GM23338 (cell line): Measurements from ENCODE around the gene PKD2. TPM values are rescaled to one million over a fixed set of nuclear protein-coding genes. Genes with fewer than 3 reads are reported as not detected.
"Not testable (repeated sequence)": the region's sequence is repeated elsewhere in the genome, so short reads cannot be mapped to it uniquely, and the experiment has no call there.

Experiments used
- ATAC-seq: fragments of 200-7000 bp; cut with Tn5 transposase; 3 replicates; pipeline ENCODE4 v1.9.1; 2020
- DNase-seq: peaks from one replicate; pipeline ENCODE4 v3.0.0-alpha.2; 2015; ENCODE audit warnings: low spot score
- H2AFZ ChIP-seq: fragments of 200-600 bp; sonication (generic); 2 replicates; pipeline ENCODE4 v1.8.0; 2016; ENCODE audit warnings: antibody characterized with exemption, mild to moderate bottlenecking, moderate library complexity
- H3F3A ChIP-seq: fragments of 200-600 bp; sonication (generic); replicated peaks from 2 replicates; pipeline ENCODE4 v1.8.0; 2017; ENCODE audit warnings: antibody characterized with exemption, mixed run types, low read depth
- H3K27ac ChIP-seq: fragments of 200-600 bp; sonication (generic); 2 replicates; pipeline ENCODE4 v1.6.1; 2016; ENCODE audit warnings: low read depth
- H3K27me3 ChIP-seq: fragments of 200-600 bp; sonication (generic); 2 replicates; pipeline ENCODE4 v1.8.0; 2016; ENCODE audit warnings: mild to moderate bottlenecking, mixed run types, moderate library complexity; ENCODE audit not compliant: insufficient read depth
- H3K36me3 ChIP-seq: fragments of 200-600 bp; sonication (generic); 2 replicates; pipeline ENCODE4 v1.8.0; 2016; ENCODE audit warnings: mild to moderate bottlenecking; ENCODE audit not compliant: insufficient read depth
- H3K4me1 ChIP-seq: fragments of 200-600 bp; sonication (generic); 2 replicates; pipeline ENCODE4 v1.8.0; 2016; ENCODE audit warnings: mild to moderate bottlenecking, moderate library complexity; ENCODE audit not compliant: insufficient read depth
- H3K4me2 ChIP-seq: fragments of 200-600 bp; sonication (generic); 2 replicates; pipeline ENCODE4 v1.7.1; 2017; ENCODE audit warnings: mixed run types
- H3K4me3 ChIP-seq: fragments of 200-600 bp; sonication (generic); 2 replicates; pipeline ENCODE4 v1.6.1; 2016; ENCODE audit warnings: mixed run types
- H3K79me2 ChIP-seq: fragments of 200-600 bp; sonication (generic); replicated peaks from 2 replicates; pipeline ENCODE4 v1.8.0; 2017; ENCODE audit warnings: mild to moderate bottlenecking; ENCODE audit not compliant: insufficient read depth
- H3K9me2 ChIP-seq: fragments of 200-600 bp; sonication (generic); 2 replicates; pipeline ENCODE4 v1.8.0; 2017; ENCODE audit not compliant: insufficient read depth
- H4K20me1 ChIP-seq: fragments of 200-600 bp; sonication (generic); replicated peaks from 2 replicates; pipeline ENCODE4 v1.8.0; 2017; ENCODE audit warnings: mild to moderate bottlenecking; ENCODE audit not compliant: insufficient read depth
- H3K27ac Mint-ChIP-seq: 2 replicates; pipeline ENCODE4 v1.8.0; 2020; ENCODE audit warnings: inconsistent platforms, mild to moderate bottlenecking, moderate library complexity, mixed read lengths
- H3K27me3 Mint-ChIP-seq: 3 replicates; pipeline ENCODE4 v1.8.0; 2022; ENCODE audit warnings: low read depth, mild to moderate bottlenecking, moderate library complexity, mixed read lengths, inconsistent platforms; ENCODE audit not compliant: insufficient read depth, poor library complexity
- H3K36me3 Mint-ChIP-seq: 3 replicates; pipeline ENCODE4 v1.8.0; 2021; ENCODE audit warnings: low read depth, mild to moderate bottlenecking, inconsistent platforms, moderate library complexity, mixed read lengths
- H3K4me1 Mint-ChIP-seq: 3 replicates; pipeline ENCODE4 v1.8.0; 2020; ENCODE audit warnings: mild to moderate bottlenecking, inconsistent platforms, mixed read lengths
- H3K4me3 Mint-ChIP-seq: 3 replicates; pipeline ENCODE4 v1.8.0; 2021; ENCODE audit warnings: moderate library complexity, mild to moderate bottlenecking, inconsistent platforms, mixed read lengths
- H3K9me3 Mint-ChIP-seq: 3 replicates; pipeline ENCODE4 v1.8.0; 2020; ENCODE audit warnings: moderate library complexity, mild to moderate bottlenecking, inconsistent platforms, mixed read lengths
- CTCF ChIP-seq, 2 experiments: fragments of 200-600 bp in 1 of 2; sonication (generic) in 1 of 2; conservative IDR thresholded peaks; 2 replicates each; pipeline versions ENCODE4 v1.5.1 to v1.6.1; 2016 to 2017; ENCODE audit warnings: antibody characterized with exemption in 2 of 2, low read depth in 2 of 2, mild to moderate bottlenecking in 2 of 2, moderate library complexity in 1 of 2
- STAT1 ChIP-seq: IDR thresholded peaks from one replicate; pipeline ENCODE4 v1.6.1; 2016; ENCODE audit warnings: antibody characterized with exemption; ENCODE audit not compliant: unreplicated experiment
- ZNF114 ChIP-seq: fragments of 250-450 bp; sonication (Bioruptor Pico); IDR thresholded peaks from 2 replicates; pipeline ENCODE4 v1.5.0; 2020; ENCODE audit warnings: mild to moderate bottlenecking, moderate library complexity
- polyA plus RNA-seq: library from polyadenylated mRNA; unstranded; fragments of >200 nt; fragmentation: Nextera tagmentation; extraction: Ambion mirVana; gene quantifications from 2 replicates; pipeline ENCODE4 v1.2.1, GENCODE V29; 2016
- total RNA-seq: library from RNA; depleted of rRNA; stranded (reverse); fragments of >200 nt; shearing (Covaris generic); gene quantifications from 2 replicates; pipeline ENCODE4 v1.2.3, GENCODE V29; 2014
- TF ChIP-seq, protein P1 (sequence below): fragments of 250-450 bp; sonication (Bioruptor Pico); IDR thresholded peaks from 2 replicates; pipeline ENCODE4 v1.5.0; 2020; ENCODE audit warnings: mild to moderate bottlenecking, moderate library complexity

The PKD2 gene
- total and polyA plus RNA-seq, 2 experiments from 2014 or later: 17.9 to 45.3 TPM

GRCh38 chr4:87999191-87999691 is 8.2 kb upstream of the PKD2 start:
- not testable (repeated sequence) for H3K4me1 ChIP-seq, H3K36me3 Mint-ChIP-seq, H3K4me3 Mint-ChIP-seq, H4K20me1 ChIP-seq, H3K4me1 Mint-ChIP-seq, H3K27ac Mint-ChIP-seq, H2AFZ ChIP-seq, H3K4me3 ChIP-seq, H3K36me3 ChIP-seq, H3K27me3 Mint-ChIP-seq, H3K27ac ChIP-seq, DNase-seq, ATAC-seq, H3K27me3 ChIP-seq, H3K9me2 ChIP-seq, H3F3A ChIP-seq, H3K9me3 Mint-ChIP-seq, H3K79me2 ChIP-seq, H3K4me2 ChIP-seq
- peak; percentile 7 to 47; a peak in 2 of 4 replicates for TF ChIP-seq CTCF (conservative IDR thresholded peaks at IDR 0.05; ENCODE audit: low read depth in 2 of 2)
- TF ChIP-seq, protein P1, sequence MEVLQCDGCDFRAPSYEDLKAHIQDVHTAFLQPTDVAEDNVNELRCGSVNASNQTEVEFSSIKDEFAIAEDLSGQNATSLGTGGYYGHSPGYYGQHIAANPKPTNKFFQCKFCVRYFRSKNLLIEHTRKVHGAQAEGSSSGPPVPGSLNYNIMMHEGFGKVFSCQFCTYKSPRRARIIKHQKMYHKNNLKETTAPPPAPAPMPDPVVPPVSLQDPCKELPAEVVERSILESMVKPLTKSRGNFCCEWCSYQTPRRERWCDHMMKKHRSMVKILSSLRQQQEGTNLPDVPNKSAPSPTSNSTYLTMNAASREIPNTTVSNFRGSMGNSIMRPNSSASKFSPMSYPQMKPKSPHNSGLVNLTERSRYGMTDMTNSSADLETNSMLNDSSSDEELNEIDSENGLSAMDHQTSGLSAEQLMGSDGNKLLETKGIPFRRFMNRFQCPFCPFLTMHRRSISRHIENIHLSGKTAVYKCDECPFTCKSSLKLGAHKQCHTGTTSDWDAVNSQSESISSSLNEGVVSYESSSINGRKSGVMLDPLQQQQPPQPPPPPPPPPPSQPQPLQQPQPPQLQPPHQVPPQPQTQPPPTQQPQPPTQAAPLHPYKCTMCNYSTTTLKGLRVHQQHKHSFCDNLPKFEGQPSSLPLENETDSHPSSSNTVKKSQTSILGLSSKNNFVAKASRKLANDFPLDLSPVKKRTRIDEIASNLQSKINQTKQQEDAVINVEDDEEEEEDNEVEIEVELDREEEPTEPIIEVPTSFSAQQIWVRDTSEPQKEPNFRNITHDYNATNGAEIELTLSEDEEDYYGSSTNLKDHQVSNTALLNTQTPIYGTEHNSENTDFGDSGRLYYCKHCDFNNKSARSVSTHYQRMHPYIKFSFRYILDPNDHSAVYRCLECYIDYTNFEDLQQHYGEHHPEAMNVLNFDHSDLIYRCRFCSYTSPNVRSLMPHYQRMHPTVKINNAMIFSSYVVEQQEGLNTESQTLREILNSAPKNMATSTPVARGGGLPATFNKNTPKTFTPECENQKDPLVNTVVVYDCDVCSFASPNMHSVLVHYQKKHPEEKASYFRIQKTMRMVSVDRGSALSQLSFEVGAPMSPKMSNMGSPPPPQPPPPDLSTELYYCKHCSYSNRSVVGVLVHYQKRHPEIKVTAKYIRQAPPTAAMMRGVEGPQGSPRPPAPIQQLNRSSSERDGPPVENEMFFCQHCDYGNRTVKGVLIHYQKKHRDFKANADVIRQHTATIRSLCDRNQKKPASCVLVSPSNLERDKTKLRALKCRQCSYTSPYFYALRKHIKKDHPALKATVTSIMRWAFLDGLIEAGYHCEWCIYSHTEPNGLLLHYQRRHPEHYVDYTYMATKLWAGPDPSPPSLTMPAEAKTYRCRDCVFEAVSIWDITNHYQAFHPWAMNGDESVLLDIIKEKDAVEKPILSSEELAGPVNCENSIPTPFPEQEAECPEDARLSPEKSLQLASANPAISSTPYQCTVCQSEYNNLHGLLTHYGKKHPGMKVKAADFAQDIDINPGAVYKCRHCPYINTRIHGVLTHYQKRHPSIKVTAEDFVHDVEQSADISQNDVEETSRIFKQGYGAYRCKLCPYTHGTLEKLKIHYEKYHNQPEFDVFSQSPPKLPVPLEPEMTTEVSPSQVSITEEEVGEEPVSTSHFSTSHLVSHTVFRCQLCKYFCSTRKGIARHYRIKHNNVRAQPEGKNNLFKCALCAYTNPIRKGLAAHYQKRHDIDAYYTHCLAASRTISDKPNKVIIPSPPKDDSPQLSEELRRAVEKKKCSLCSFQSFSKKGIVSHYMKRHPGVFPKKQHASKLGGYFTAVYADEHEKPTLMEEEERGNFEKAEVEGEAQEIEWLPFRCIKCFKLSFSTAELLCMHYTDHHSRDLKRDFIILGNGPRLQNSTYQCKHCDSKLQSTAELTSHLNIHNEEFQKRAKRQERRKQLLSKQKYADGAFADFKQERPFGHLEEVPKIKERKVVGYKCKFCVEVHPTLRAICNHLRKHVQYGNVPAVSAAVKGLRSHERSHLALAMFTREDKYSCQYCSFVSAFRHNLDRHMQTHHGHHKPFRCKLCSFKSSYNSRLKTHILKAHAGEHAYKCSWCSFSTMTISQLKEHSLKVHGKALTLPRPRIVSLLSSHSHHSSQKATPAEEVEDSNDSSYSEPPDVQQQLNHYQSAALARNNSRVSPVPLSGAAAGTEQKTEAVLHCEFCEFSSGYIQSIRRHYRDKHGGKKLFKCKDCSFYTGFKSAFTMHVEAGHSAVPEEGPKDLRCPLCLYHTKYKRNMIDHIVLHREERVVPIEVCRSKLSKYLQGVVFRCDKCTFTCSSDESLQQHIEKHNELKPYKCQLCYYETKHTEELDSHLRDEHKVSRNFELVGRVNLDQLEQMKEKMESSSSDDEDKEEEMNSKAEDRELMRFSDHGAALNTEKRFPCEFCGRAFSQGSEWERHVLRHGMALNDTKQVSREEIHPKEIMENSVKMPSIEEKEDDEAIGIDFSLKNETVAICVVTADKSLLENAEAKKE (CRISPR knock-in tag): 0 out of 2 replicates have a peak, but pooled peaks have one; percentile 51

DNA sequence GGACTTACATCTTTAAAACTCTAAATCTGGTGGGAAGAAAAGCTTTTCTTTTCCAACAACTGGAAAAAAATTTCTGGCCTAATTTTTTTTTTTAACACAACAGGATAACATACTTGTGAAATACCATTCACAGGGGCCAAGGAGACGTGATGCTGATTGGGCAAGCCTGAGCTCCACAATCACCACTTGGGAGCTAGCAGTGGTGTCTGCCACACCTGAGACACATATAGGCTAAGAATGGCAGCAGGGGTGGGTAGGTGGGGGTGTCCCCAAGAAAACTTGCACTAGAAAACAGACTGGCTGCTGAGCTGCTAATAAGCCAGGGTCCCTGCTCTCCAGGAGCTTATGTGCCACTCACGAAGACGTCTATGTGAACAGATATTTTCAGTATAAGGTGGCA is 5.6 kb upstream of the PKD2 start:
- no peak for DNase-seq
- no peak overlapping the region for H3K27ac ChIP-seq
- H3K4me3 Mint-ChIP-seq: no peak overlapping the region
- peaks cover 20% of the 10 kb centered on the region for H3K27me3 ChIP-seq
- H3K9me3 Mint-ChIP-seq: no peaks in the 10 kb centered on the region
- no peak overlapping the region for H3K27ac Mint-ChIP-seq
- no peak for ATAC-seq
- no peaks in the 10 kb centered on the region for H3K9me2 ChIP-seq
- H3K4me3 ChIP-seq: no peak overlapping the region
- no peaks in the 10 kb centered on the region for H3K79me2 ChIP-seq
- no peak overlapping the region for H2AFZ ChIP-seq
- H3K4me1 ChIP-seq: peaks cover 8% of the 10 kb centered on the region; the same call in 1 of the 2 replicates
- no peak overlapping the region for H3K4me2 ChIP-seq
- H3K36me3 Mint-ChIP-seq: no peaks in the 10 kb centered on the region; the same call in 2 of the 3 replicates
- no peaks in the 10 kb centered on the region for H3K36me3 ChIP-seq
- H4K20me1 ChIP-seq: no peaks in the 10 kb centered on the region
- H3K27me3 Mint-ChIP-seq: peaks cover 13% of the 10 kb centered on the region
- H3F3A ChIP-seq: no peaks in the 10 kb centered on the region
- H3K4me1 Mint-ChIP-seq: peaks cover 11% of the 10 kb centered on the region
- TF ChIP-seq ZNF114 (CRISPR knock-in tag) (no peak), STAT1 (no peak)
- TF ChIP-seq, protein P1 (CRISPR knock-in tag): no peak
